IMR-90 (cell line): ENCODE results near the gene SP2. TPM values are rescaled to one million over a fixed set of nuclear protein-coding genes. Genes with fewer than 3 reads are reported as not detected.
A peak's percentile ranks its signal among the peaks of the same experiment; 100 is the strongest.

ENCODE experiments used
- ATAC-seq: fragments of 200-7000 bp; cut with Tn5 transposase; 2 replicates; pipeline ENCODE4 v1.9.1; 2020; ENCODE audit warnings: low read depth, mild to moderate bottlenecking, moderate library complexity
- BruUV-seq: library from RNA; stranded (reverse); fragments of 400-500 nt; replicated peaks from 2 replicates; lab custom pipeline; 2021; lab: Mats Ljungman, UMichigan
- CTCF ChIA-PET: fragments of 300-600 bp; formaldehyde crosslinking; extraction: SDS; loops from one replicate; lab custom pipeline; 2021; ENCODE audit warnings: antibody characterized with exemption; lab: Yijun Ruan, JAX
- POLR2A ChIA-PET: fragments of 300-600 bp; sonication (Branson Sonifier 250); formaldehyde crosslinking; loops from one replicate; lab custom pipeline; 2022; ENCODE audit warnings: antibody characterized with exemption; ENCODE audit not compliant: unreplicated experiment; lab: Charles Lee
- DNase-seq: peaks from one replicate; pipeline ENCODE4 v3.0.0; 2013
- H2AFZ ChIP-seq: replicated peaks from 2 replicates; pipeline ENCODE3; 2013; ENCODE audit warnings: low read length, mild to moderate bottlenecking; ENCODE audit not compliant: poor library complexity
- H2AK5ac ChIP-seq: 2 replicates; pipeline ENCODE4 v1.6.1; 2013; ENCODE audit warnings: low read depth, low read length, inconsistent platforms
- H2AK9ac ChIP-seq: replicated peaks from 2 replicates; pipeline ENCODE3; 2013; ENCODE audit warnings: mild to moderate bottlenecking, low read depth, low read length, moderate library complexity; ENCODE audit not compliant: poor library complexity
- H2BK120ac ChIP-seq: 2 replicates; pipeline ENCODE4 v1.6.1; 2013; ENCODE audit warnings: low read depth, low read length, inconsistent platforms
- H2BK15ac ChIP-seq: 3 replicates; pipeline ENCODE4 v1.6.1; 2013; ENCODE audit warnings: low read depth, low read length, inconsistent platforms
- H2BK20ac ChIP-seq: 2 replicates; pipeline ENCODE4 v1.6.1; 2013; ENCODE audit warnings: low read depth, mild to moderate bottlenecking, inconsistent platforms, low read length, moderate library complexity
- H2BK5ac ChIP-seq: 2 replicates; pipeline ENCODE4 v1.6.1; 2013; ENCODE audit warnings: mild to moderate bottlenecking, low read depth, low read length, inconsistent platforms; ENCODE audit not compliant: poor library complexity, severe bottlenecking
- H3K14ac ChIP-seq: replicated peaks from 2 replicates; pipeline ENCODE4 v1.6.1; 2013; ENCODE audit warnings: low read depth, low read length, inconsistent platforms
- H3K18ac ChIP-seq: 2 replicates; pipeline ENCODE4 v1.6.1; 2013; ENCODE audit warnings: low read depth, low read length, control low read depth
- H3K23ac ChIP-seq: 2 replicates; pipeline ENCODE4 v1.6.1; 2013; ENCODE audit warnings: low read depth, low read length, inconsistent platforms
- H3K27ac ChIP-seq: 2 replicates; pipeline ENCODE4 v1.5.1; 2013; ENCODE audit warnings: mild to moderate bottlenecking, control low read depth, low read length; ENCODE audit not compliant: insufficient read depth
- H3K27me3 ChIP-seq: 2 replicates; pipeline ENCODE4 v1.6.1; 2013; ENCODE audit warnings: low read length; ENCODE audit not compliant: control insufficient read depth, insufficient read depth
- H3K36me3 ChIP-seq: 2 replicates; pipeline ENCODE4 v1.6.1; 2013; ENCODE audit warnings: low read length, mixed read lengths; ENCODE audit not compliant: control insufficient read depth, insufficient read depth
- H3K4ac ChIP-seq: 2 replicates; pipeline ENCODE4 v1.6.1; 2013; ENCODE audit warnings: low read depth, low read length, inconsistent platforms
- H3K4me1 ChIP-seq: 2 replicates; pipeline ENCODE4 v1.6.1; 2013; ENCODE audit warnings: low read length, mixed read lengths; ENCODE audit not compliant: control insufficient read depth, insufficient read depth
- H3K4me2 ChIP-seq: 2 replicates; pipeline ENCODE4 v1.6.1; 2013; ENCODE audit warnings: low read depth, mild to moderate bottlenecking, control low read depth, low read length, moderate library complexity
- H3K4me3 ChIP-seq: 2 replicates; pipeline ENCODE4 v1.5.1; 2013; ENCODE audit warnings: low read depth, mild to moderate bottlenecking, control low read depth, low read length, moderate library complexity; ENCODE audit not compliant: insufficient read depth
- H3K56ac ChIP-seq: 2 replicates; pipeline ENCODE4 v1.6.1; 2013; ENCODE audit warnings: low read length, inconsistent platforms; ENCODE audit not compliant: insufficient read depth; ENCODE audit errors: extremely low read depth
- H3K79me1 ChIP-seq, 2 experiments: 2 replicates each; pipeline ENCODE4 v1.6.1; 2013; ENCODE audit warnings: low read length in 2 of 2, inconsistent platforms in 1 of 2, low read depth in 1 of 2
- H3K9ac ChIP-seq: 2 replicates; pipeline ENCODE4 v1.6.1; 2013; ENCODE audit warnings: low read depth, low read length, control low read depth
- H3K9me1 ChIP-seq: 2 replicates; pipeline ENCODE4 v1.6.1; 2013; ENCODE audit warnings: low read length, inconsistent platforms; ENCODE audit not compliant: insufficient read depth
- H3K9me3 ChIP-seq: 2 replicates; pipeline ENCODE4 v1.6.1; 2013; ENCODE audit warnings: low read length; ENCODE audit not compliant: control insufficient read depth, insufficient read depth
- H4K20me1 ChIP-seq: 2 replicates; pipeline ENCODE4 v1.6.1; 2013; ENCODE audit warnings: low read length, inconsistent platforms; ENCODE audit not compliant: insufficient read depth
- H4K5ac ChIP-seq: 2 replicates; pipeline ENCODE4 v1.6.1; 2013; ENCODE audit warnings: mild to moderate bottlenecking, low read depth, low read length, control low read depth
- H4K8ac ChIP-seq, 2 experiments: 2 replicates each; pipeline ENCODE4 v1.6.1; 2013; ENCODE audit warnings: low read depth in 2 of 2, low read length in 2 of 2, control low read depth in 1 of 2, inconsistent platforms in 1 of 2
- H4K91ac ChIP-seq: 2 replicates; pipeline ENCODE4 v1.6.1; 2013; ENCODE audit warnings: low read depth, low read length, inconsistent platforms; ENCODE audit not compliant: insufficient read depth
- MAFK ChIP-seq: IDR thresholded peaks from 2 replicates; pipeline ENCODE4 v1.6.1; 2012; ENCODE audit warnings: low read depth, low read length, improper control_type of control experiment
- MAZ ChIP-seq: IDR thresholded peaks from 2 replicates; pipeline ENCODE4 v1.6.1; 2012; ENCODE audit warnings: low read depth, mild to moderate bottlenecking, low read length, improper control_type of control experiment, moderate library complexity, borderline replicate concordance
- MXI1 ChIP-seq: IDR thresholded peaks from 2 replicates; pipeline ENCODE4 v1.6.1; 2012; ENCODE audit warnings: low read depth, mild to moderate bottlenecking, low read length, moderate library complexity, borderline replicate concordance
- WGBS, 2 experiments: methylation state at CpG; one replicate each; pipeline versions ENCODE4 v1.1.5 to v1.1.7; 2013; ENCODE audit warnings: missing lambda C conversion rate in 2 of 2; ENCODE audit not compliant: insufficient read length in 1 of 2; ENCODE audit errors: extremely low coverage in 2 of 2; 5-methylcytosine and 5-hydroxymethylcytosine counted together
- dilution Hi-C: fragments of 300-500 bp; cut with HindIII; formaldehyde crosslinking; loops from one replicate; pipeline ENCODE4 v1.14.3; 2018; ENCODE audit warnings: low sequenced_read_pairs; ENCODE audit not compliant: unreplicated experiment
- in situ Hi-C: fragments of 300-500 bp; cut with MboI; formaldehyde crosslinking; loops from 3 replicates; pipeline ENCODE4 v1.14.3; 2019; ENCODE audit warnings: low sequenced_read_pairs, inconsistent platforms, mixed read lengths
- intact Hi-C: fragments of 100-400 bp; cut with micrococcal nuclease; formaldehyde crosslinking; loops from 2 replicates; pipeline ENCODE4 v1.10.0; 2022
- polyA plus RNA-seq, 3 experiments: library from polyadenylated mRNA; depleted of rRNA; stranded (reverse); fragments of >200 nt; gene quantifications; 2 replicates each; pipeline ENCODE4 v1.2.3, GENCODE V29; 2012; ENCODE audit warnings: low replicate concordance in 1 of 3
- total RNA-seq: library from RNA; depleted of rRNA; stranded (reverse); fragments of >200 nt; gene quantifications from 2 replicates; pipeline ENCODE4 v1.2.3, GENCODE V29; 2012

Gene SP2
- total and polyA plus RNA-seq, 2 of the 4 experiments (the other 2 are of a cell fraction): 0.72 to 13.8 TPM

GRCh38 chr17:47873200-47874090 is 22.6 kb upstream of the SP2 start (continued):
- TF ChIP-seq MAZ: no peak

DNA sequence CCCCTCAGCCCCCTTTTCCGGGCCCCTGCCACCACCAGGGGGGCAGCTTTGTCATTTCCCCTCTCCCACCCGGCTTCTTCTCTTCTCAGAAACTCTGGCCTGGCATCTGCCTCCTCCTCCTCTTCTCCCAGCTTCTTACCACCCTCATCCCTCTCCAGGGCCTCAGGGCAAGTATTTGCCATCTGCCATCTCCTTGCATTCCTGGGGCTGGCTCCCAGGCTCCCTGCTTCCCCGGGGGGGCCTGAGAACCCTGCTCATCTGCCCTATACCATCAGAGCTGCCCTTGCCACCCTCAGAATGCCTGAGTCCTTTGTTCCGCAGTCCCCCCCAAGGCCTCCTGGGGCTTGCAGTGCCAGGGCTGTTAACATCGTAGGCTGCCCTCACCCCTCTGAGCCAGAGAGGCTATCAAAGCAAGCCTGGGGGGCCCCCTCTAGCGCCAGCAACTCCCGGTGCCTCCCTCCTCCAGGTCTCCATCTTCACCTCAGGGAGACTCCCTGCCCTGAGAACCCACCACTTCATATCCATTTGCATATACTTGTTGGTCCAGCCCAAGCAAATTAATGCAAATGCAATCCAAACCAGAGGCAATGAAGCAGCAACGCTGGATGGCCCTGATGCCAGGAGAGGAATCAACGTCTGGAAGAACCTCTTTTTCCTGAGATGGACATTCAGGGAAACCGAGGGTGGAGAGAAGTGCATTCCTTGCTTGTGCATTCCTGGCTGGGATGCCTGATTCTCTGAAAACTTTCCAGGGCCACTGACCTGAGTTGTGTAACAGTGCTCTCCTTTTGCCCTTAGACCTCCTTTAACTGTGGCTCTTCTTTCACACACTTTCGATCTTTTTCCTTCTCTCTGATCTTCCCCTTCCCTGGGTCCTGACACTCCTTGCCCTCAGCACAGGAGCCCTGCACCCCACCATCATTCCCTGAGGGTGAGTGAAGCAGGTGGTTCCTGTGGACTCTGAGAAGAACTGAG is 20.7 kb upstream of the SP2 start:
- peak; percentile 22 for ATAC-seq
- peaks cover 37% of the 10 kb centered on the region for H3K27me3 ChIP-seq
- H2AK9ac ChIP-seq: no peak overlapping the region
- H3K18ac ChIP-seq: no peak overlapping the region
- no peaks in the 10 kb centered on the region for H3K36me3 ChIP-seq
- H4K5ac ChIP-seq: no peak overlapping the region
- H3K27ac ChIP-seq: no peak overlapping the region
- 0 out of 2 replicates have a peak overlapping the region, but pooled peaks have one; percentile 28 for H3K23ac ChIP-seq
- no peak overlapping the region for H3K56ac ChIP-seq
- H3K4me2 ChIP-seq: no peak overlapping the region
- no peaks in the 10 kb centered on the region for H3K9me3 ChIP-seq
- H3K9me1 ChIP-seq: no peaks in the 10 kb centered on the region
- H2BK20ac ChIP-seq: no peak overlapping the region
- peaks cover 19% of the 10 kb centered on the region for H3K4me1 ChIP-seq
- CTCF ChIA-PET: interaction anchor here (0.7 kb wide), 1 partner anchor 16 kb away, joined by 5 read pairs; no protein-coding TSS in a partner anchor
- H4K8ac ChIP-seq: no peak overlapping the region
- dilution Hi-C loops (no loop called here), intact Hi-C loops (no loop called here), in situ Hi-C loops (no loop called here)
- no peak overlapping the region for H2BK15ac ChIP-seq
- H4K91ac ChIP-seq: no peak overlapping the region
- H3K9ac ChIP-seq: no peak overlapping the region
- H3K4me3 ChIP-seq: no peak overlapping the region
- H2AK5ac ChIP-seq: no peak overlapping the region
- no TSS peak for BruUV-seq
- 44% methylated on average over 3 of the region's 11 CpGs; no CpG with 5 or more reads in 1 of the 2 experiments for WGBS, 2 experiments
- TF ChIP-seq MAZ (no peak), MXI1 (no peak), MAFK (no peak)
- H2BK120ac ChIP-seq: no peak overlapping the region
- H3K14ac ChIP-seq: no peak overlapping the region
- H2AFZ ChIP-seq: no peak overlapping the region
- H2BK5ac ChIP-seq: no peak overlapping the region
- POLR2A ChIA-PET: no interaction called here
- H3K4ac ChIP-seq: no peak overlapping the region
- H4K20me1 ChIP-seq: no peaks in the 10 kb centered on the region
- DNase-seq: no peak
- H3K79me1 ChIP-seq: no peaks in the 10 kb centered on the region
